ENCODE results near the gene NCBP3.
A peak's percentile ranks its signal among the peaks of the same experiment; 100 is the strongest.
"Not testable (repeated sequence)": the region's sequence is repeated elsewhere in the genome, so short reads cannot be mapped to it uniquely, and the experiment has no call there.

NCBP3 gene

GRCh38 chr17:3847165-3847670 is 1.2 kb upstream of the NCBP3 start:
- DNase-seq (ENCODE audit: low read depth in 3 of 3, low spot score in 1 of 3) = no peak

GRCh38 chr17:3846437-3847164 is 555 bp upstream of the NCBP3 start:
- DNase-seq (ENCODE audit: low read depth in 3 of 3, low spot score in 1 of 3) = no peak

- DNase-seq (ENCODE audit: low read depth in 3 of 3, low spot score in 1 of 3) = peak in 1 of 3 donors; percentile 10
Measured at GRCh38 chr17:3845291-3845620, 790 bp downstream of the NCBP3 start.

GRCh38 chr17:3844556-3844955 is 1.5 kb downstream of the NCBP3 start:
- not testable (repeated sequence) for DNase-seq (ENCODE audit: low read depth in 3 of 3, low spot score in 1 of 3)

- DNase-seq (ENCODE audit: low read depth in 3 of 3, low spot score in 1 of 3) = peak in 1 of 3 donors; percentile 37
Measured at GRCh38 chr17:3843935-3844516, 2.0 kb downstream of the NCBP3 start.

- no peak for DNase-seq (ENCODE audit: low read depth in 3 of 3, low spot score in 1 of 3)
Measured at GRCh38 chr17:3838206-3838605, 7.8 kb downstream of the NCBP3 start.

- DNase-seq (ENCODE audit: low read depth in 3 of 3, low spot score in 1 of 3) = no peak
Measured at GRCh38 chr17:3836551-3836950, 9.5 kb downstream of the NCBP3 start.

- DNase-seq (ENCODE audit: low read depth in 3 of 3, low spot score in 1 of 3) = no peak
Measured at GRCh38 chr17:3835410-3836229, 10.4 kb downstream of the NCBP3 start.

- DNase-seq (ENCODE audit: low read depth in 3 of 3, low spot score in 1 of 3) = no peak
Measured at GRCh38 chr17:3834811-3835210, 11.2 kb downstream of the NCBP3 start.

GRCh38 chr17:3828852-3829232 is 17.2 kb downstream of the NCBP3 start:
- no peak for DNase-seq (ENCODE audit: low read depth in 3 of 3, low spot score in 1 of 3)

GRCh38 chr17:3828151-3828851 is 17.7 kb downstream of the NCBP3 start:
- no peak for DNase-seq (ENCODE audit: low read depth in 3 of 3, low spot score in 1 of 3)

- DNase-seq (ENCODE audit: low read depth in 3 of 3, low spot score in 1 of 3) = peak; percentile 23 to 37 (median 36)
Measured at GRCh38 chr17:3827124-3827773, 18.8 kb downstream of the NCBP3 start.

GRCh38 chr17:3826191-3826590 is 19.9 kb downstream of the NCBP3 start:
- DNase-seq (ENCODE audit: low read depth in 3 of 3, low spot score in 1 of 3) = no peak

GRCh38 chr17:3821101-3821500 is 24.9 kb downstream of the NCBP3 start:
- DNase-seq (ENCODE audit: low read depth in 3 of 3, low spot score in 1 of 3) = no peak

- DNase-seq (ENCODE audit: low read depth in 3 of 3, low spot score in 1 of 3) = no peak
Measured at GRCh38 chr17:3818786-3819185, 27.3 kb downstream of the NCBP3 start.

GRCh38 chr17:3817851-3818605 is 28.0 kb downstream of the NCBP3 start:
- no peak for DNase-seq (ENCODE audit: low read depth in 3 of 3, low spot score in 1 of 3)

GRCh38 chr17:3815925-3816324 is 30.1 kb downstream of the NCBP3 start:
- no peak for DNase-seq (ENCODE audit: low read depth in 3 of 3, low spot score in 1 of 3)

- DNase-seq (ENCODE audit: low read depth in 3 of 3, low spot score in 1 of 3) = no peak
Measured at GRCh38 chr17:3815122-3815521, 30.9 kb downstream of the NCBP3 start.

GRCh38 chr17:3814361-3814760 is 31.7 kb downstream of the NCBP3 start:
- no peak for DNase-seq (ENCODE audit: low read depth in 3 of 3, low spot score in 1 of 3)

- no peak for DNase-seq (ENCODE audit: low read depth in 3 of 3, low spot score in 1 of 3)
Measured at GRCh38 chr17:3813171-3813570, 32.9 kb downstream of the NCBP3 start.
